ENCODE measurements around the gene AGPAT4. TPM values are rescaled to one million over a fixed set of nuclear protein-coding genes. Genes with fewer than 3 reads are reported as not detected.

The AGPAT4 gene
- total RNA-seq, 1 donor from 2014 or later: 2.2 TPM

DNA sequence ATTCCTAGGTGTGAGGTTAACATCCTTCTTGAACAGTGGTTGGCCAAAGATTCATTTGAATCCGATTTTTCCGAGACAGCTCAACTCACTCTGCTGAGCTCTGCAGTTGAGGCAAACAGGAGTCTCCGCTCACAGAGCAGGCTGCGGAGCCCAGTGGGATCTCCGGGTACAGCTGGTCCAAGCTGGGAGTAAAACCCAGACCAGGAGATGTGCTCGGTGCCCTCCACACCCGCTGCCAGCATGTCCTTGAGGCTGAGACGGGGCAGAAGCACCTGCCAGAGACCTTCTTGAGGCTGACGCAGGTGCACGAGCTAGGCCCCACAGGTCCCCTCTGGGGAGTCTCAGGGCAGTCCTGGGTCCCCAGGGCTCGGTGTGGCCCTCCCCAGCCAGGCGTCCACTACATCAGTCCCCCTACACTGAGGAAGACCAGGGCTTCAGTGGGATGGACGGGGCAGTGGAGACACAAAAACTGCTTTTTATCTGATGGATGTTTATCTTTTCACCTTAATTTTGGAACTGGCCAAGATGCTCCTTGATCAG, 119.0 kb downstream of the AGPAT4 start:
- H3K4me3 ChIP-seq: no peak overlapping the region
- no peaks in the 10 kb centered on the region for H3K27me3 ChIP-seq (ENCODE audit: low read depth)
- intact Hi-C loops (cut with micrococcal nuclease): no loop called here
- peaks cover 7% of the 10 kb centered on the region for H3K4me1 ChIP-seq
- DNase-seq: no peak
- no peak for TF ChIP-seq CTCF (IDR thresholded peaks at IDR 0.05; ENCODE audit: borderline replicate concordance)
- no peak overlapping the region for H3K27ac ChIP-seq (replicated peaks)
- H3K9me3 ChIP-seq (replicated peaks): peaks cover 11% of the 10 kb centered on the region
- H3K36me3 ChIP-seq: peaks cover 10% of the 10 kb centered on the region

DNA sequence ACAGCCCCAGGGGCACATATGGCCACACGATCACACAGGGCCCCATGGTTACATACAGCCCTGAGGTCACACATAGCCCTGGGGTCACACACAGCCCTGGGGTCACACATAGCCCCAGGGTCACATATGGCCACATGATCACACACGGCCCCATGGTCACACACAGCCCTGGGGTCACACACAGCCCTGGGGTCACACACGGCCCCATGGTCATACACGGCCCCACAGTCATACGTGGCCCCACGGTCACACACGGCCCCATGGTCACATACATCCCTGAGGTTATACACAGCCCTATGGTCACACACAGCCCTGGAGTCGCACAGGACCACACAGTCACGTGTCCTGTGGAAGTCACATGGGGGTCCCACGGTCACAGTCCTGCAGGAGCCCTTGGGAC, 120.1 kb downstream of the AGPAT4 start:
- no peak overlapping the region for H3K4me3 ChIP-seq
- intact Hi-C loops (cut with micrococcal nuclease): no loop called here
- H3K27ac ChIP-seq (replicated peaks): no peak overlapping the region
- peaks cover 10% of the 10 kb centered on the region for H3K36me3 ChIP-seq
- no peak for DNase-seq
- peaks cover 11% of the 10 kb centered on the region for H3K9me3 ChIP-seq (replicated peaks)
- TF ChIP-seq CTCF (IDR thresholded peaks at IDR 0.05; ENCODE audit: borderline replicate concordance): no peak
- peaks cover 7% of the 10 kb centered on the region for H3K4me1 ChIP-seq
- no peaks in the 10 kb centered on the region for H3K27me3 ChIP-seq (ENCODE audit: low read depth)

DNA sequence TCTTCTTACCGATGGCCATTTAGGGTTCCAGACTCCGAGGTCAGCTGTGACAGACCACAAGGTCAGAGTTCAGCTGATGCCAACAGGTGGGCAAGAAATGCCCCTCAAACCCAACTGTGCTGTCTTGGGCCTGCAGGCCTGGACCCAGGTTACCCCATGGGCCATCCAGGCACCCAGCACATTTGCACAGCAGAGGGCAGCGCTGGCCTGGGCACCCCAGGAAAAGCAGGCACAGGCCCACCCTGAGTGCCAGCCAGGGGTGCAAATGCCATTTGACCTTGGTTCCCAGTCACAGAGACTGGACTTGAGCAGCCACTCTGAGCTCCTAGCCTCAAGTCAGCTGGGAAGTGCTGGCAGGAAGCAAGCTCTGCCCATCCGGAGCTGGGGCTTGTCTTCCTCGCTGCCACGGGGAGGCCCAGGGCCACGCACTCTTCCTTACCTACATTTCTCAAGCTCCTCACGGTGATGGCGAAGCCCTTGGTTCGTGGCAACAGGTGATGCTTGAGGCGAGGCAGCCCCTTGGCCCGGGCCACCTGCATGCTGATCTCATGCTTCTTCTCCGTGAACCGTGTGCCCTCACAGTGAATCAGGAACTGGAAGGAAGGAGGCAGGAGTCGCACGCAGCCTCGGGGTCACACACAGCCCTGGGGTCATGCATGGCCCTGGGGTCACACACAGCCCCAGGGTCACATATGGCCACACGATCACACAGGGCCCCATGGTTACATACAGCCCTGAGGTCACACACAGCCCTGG, 120.8 kb downstream of the AGPAT4 start:
- TF ChIP-seq CTCF (IDR thresholded peaks at IDR 0.05; ENCODE audit: borderline replicate concordance): peak; percentile 50
- Histone ChIP-seq H3K36me3 (peaks cover 10% of the 10 kb centered on the region), H3K27me3 (ENCODE audit: low read depth) (no peaks in the 10 kb centered on the region), H3K4me1 (peaks cover 7% of the 10 kb centered on the region), H3K4me3 (no peak overlapping the region), H3K27ac (replicated peaks) (no peak overlapping the region), H3K9me3 (replicated peaks) (peaks cover 11% of the 10 kb centered on the region)
- intact Hi-C loops (cut with micrococcal nuclease): no loop called here
- no peak for DNase-seq

DNA sequence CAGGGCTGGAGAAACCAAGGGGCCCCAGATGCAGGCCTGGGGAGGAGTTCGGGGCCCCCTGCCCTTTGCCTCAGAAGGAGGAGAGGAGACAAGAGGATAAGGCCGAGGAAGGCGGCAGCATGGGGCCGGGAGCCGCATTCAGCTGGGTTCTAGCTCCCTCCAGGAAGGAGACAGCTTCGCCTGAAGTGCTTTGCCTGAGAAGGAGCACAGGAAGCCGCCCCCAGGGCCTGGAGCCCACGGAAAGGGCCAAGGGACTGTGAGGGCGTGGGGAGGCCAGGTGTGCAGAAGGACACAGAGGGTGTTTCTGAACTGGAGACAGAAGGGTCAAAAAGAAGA, 121.4 kb downstream of the AGPAT4 start:
- intact Hi-C loops (cut with micrococcal nuclease): no loop called here
- Histone ChIP-seq H3K9me3 (replicated peaks) (peaks cover 11% of the 10 kb centered on the region), H3K36me3 (peaks cover 8% of the 10 kb centered on the region), H3K4me1 (peaks cover 7% of the 10 kb centered on the region), H3K4me3 (no peak overlapping the region), H3K27me3 (ENCODE audit: low read depth) (no peaks in the 10 kb centered on the region), H3K27ac (replicated peaks) (no peak overlapping the region)
- no peak for DNase-seq
- no peak for TF ChIP-seq CTCF (IDR thresholded peaks at IDR 0.05; ENCODE audit: borderline replicate concordance)

DNA sequence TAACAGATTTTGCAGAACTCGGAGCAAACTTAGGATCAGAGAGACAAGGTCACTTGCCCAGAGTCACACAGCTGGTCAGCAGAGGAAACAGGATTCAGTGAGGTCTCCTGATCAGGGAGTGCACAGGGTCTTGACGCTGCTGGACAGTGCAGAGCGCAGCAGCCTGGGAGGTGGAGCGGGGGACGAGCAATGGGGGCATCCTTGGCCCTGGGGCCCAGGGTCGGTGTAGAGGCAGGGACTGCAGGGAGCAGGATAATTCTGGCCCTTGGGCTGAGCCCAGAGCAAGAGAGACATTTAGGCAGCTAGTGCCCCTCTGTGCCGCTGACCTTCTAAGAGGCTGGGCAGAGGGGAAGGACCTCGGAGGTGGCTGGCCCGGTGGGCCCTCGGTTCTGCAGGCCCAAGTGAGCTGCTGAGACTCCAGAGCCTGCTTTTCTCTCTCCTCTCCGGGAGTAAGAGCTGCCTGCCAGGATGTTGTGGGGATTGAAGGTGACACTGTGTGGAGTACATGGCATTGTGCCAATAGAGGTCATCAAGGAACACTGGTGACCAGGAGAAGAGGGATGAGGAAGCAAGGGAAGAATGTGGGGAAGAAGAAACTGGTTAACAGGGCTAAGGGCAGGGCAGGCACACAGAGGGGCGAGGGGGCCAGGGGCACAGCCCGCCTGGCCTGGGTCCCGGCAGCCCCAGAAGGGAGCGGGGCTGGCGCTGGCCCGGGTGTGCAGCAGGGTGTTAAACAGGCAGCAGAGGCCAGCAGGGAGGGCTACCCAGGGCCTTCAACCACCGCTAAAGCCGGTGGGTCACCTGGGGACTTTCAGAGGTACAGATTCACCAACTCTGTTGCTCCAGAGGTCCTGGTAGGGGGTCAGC, 122.0 kb downstream of the AGPAT4 start:
- no peak for TF ChIP-seq CTCF (IDR thresholded peaks at IDR 0.05; ENCODE audit: borderline replicate concordance)
- H3K27me3 ChIP-seq (ENCODE audit: low read depth): no peaks in the 10 kb centered on the region
- DNase-seq: no peak
- peaks cover 2% of the 10 kb centered on the region for H3K36me3 ChIP-seq
- H3K27ac ChIP-seq (replicated peaks): no peak overlapping the region
- peaks cover 6% of the 10 kb centered on the region for H3K9me3 ChIP-seq (replicated peaks)
- no peak overlapping the region for H3K4me3 ChIP-seq
- intact Hi-C loops (cut with micrococcal nuclease): no loop called here
- peaks cover 7% of the 10 kb centered on the region for H3K4me1 ChIP-seq
